DMS153 treated with DMSO at 0.1 percent for 48 hours (cell line): ENCODE measurements around the gene HSF4.

Experiments used
- DNase-seq: peaks from one replicate; lab custom pipeline; 2025; ENCODE audit not compliant: unreplicated experiment; lab: John Stamatoyannopoulos, UW

The HSF4 gene

DNA sequence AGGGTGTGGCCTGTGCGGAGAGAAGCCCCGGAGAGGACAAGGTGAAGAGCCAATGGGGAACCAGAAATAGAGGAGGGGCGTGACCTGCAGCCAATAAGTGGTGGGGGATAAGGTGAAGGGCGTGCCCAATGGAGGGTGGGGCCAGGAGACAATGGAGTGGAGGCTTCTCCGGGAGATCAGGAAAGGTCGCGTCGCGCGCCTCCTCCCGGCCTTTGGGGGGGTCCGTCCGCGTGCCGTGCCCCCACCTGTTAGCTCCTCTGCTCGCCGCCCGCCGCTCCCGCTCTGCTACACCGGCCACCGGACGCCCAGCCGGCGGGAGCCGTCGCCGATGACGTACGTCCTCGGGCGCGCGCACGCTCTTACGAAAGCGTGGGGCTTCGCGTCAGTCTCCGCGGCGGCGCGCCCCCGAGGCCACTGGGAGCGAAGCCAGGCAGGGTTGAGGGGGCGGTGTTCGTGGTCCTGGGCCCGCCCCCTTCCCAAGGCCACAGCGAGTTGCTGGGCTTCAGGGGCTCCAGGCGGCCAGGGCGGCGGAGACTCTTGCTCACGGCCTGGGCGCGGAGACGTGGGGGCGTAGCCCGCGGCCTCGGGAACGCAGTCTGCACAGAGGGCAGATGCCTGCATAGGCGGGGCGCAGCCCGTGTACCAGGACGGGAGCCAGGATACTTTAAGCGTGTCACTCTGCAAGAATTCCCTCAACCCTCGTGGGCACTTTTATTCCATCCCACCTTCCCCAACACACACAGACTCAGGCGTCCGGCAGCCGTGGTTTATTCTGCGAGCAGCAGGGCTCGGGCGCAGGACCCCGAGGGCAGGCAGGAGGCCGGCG, 19.3 kb downstream of the HSF4 start, which contains the start of gene MATCAP1:
MATCAP1 (minus strand) TSS at position 337 of the 826 bp plus-strand sequence. CDS start 3,353 bp downstream, outside the sequence.
- DNase-seq: peak; percentile 96

GRCh38 chr16:67184453-67184994, 20.0 kb downstream of the HSF4 start:
- DNase-seq: peak; percentile 44

- DNase-seq: peak; percentile 65
These were observed 20.6 kb downstream of the HSF4 start for GRCh38 chr16:67184995-67185650.

DNA sequence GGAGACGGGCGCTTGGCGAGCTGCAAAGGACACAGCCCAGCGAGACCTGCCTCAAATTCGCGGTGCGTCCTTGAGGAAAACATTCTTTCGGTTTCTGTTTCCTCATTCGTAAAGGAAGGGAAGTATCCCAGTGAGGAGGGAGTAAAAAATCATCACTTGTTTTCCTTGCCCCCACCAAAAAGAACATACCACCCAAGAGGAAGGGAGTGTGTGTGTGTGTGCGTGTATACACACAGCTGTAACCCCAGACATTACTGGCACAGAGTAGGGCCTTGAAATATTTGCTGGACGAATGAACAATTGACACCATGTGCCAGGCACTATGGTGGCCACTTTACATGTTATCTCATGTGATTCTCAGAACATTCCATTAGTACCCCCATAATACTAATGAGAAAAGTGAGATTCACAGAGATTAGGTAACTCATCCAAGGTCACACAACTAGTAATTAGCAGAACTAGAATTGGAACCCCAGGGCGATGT, 21.1 kb downstream of the HSF4 start:
- DNase-seq: no peak

DNA sequence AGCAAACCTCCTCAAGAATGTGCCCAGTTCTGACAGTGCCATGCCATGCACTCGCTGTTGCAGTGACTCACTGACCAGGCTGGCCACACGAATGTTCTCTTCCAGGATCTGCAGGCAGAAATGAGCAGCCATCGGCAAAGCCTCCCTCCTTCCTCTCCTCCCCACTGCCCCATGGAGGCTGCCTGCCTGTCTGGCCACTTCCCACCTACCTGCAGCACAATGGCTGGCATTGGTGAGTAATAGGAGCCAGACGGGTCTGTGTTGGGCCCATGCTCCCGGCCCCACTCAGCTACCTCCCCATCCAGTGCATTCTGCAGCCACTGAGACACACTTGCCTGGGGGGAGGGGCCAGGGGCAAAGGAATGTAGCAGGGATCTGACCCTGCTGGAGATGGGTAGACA, 22.0 kb downstream of the HSF4 start:
- no peak for DNase-seq

- DNase-seq: no peak
These were observed 22.8 kb downstream of the HSF4 start for GRCh38 chr16:67187175-67187890.

DNA sequence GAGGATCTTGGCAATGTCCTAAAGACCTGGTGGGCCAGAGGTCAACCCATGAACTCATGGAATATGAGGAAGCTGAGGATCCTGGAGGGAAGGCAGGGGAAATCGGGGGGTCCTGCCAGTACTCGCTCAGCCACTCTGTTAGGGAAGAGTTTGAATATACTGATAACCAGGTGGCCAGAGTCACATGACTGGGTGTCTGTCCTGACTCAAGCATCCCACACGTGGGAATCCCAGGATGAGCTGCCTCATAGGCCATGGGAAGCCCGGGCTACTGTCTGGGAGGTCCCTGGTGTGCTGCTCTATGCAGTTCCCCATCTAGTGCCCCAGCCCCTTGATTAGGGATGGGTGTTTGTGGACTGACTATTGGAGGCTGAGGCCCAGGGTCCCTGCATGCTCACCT, 23.8 kb downstream of the HSF4 start:
- no peak for DNase-seq

DNA sequence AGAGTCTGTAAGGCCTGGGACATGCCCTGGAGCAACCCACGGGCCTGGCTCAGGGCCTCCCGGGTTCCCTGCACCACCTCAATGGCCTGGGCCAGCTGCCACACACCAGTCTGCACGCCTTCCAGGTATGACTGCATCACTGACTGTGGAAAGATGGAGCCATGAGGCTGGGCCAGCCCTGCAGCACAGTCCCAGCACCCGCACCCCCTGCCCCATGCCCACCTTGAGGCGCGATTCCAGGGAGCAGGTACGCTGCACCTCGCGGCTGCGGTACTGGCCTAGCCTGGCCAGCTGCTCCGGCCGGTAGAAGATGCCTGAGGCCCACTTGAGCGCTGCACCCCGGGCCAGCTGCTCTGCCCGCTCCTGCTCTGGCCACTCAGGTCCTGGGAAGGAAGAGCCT, 24.3 kb downstream of the HSF4 start:
- DNase-seq: no peak

DNA sequence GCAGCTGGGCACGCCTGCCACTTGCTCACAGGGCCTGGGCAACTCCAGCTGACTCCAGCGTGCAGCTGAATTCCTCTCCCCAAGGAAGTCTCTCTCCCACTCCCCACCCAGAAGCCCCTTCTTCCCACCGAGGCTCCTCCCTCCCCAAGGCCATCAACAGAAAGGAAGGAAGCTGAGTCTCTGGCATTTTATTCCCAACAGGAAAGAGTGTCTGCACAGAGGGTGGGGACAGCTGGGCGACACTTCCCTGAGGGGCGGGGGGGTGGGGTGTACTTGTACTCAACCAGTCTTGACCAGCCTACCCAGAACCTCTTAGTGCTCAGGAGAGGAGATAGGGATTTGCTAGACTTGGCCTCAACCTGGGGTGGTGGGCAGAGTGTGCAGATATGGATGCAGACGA, 25.5 kb downstream of the HSF4 start, which contains the start of gene EXOC3L1:
EXOC3L1 (minus strand) TSS at position 96 of the 400 bp plus-strand sequence. CDS start 460 bp downstream, outside the sequence.
- DNase-seq: no peak

DNA sequence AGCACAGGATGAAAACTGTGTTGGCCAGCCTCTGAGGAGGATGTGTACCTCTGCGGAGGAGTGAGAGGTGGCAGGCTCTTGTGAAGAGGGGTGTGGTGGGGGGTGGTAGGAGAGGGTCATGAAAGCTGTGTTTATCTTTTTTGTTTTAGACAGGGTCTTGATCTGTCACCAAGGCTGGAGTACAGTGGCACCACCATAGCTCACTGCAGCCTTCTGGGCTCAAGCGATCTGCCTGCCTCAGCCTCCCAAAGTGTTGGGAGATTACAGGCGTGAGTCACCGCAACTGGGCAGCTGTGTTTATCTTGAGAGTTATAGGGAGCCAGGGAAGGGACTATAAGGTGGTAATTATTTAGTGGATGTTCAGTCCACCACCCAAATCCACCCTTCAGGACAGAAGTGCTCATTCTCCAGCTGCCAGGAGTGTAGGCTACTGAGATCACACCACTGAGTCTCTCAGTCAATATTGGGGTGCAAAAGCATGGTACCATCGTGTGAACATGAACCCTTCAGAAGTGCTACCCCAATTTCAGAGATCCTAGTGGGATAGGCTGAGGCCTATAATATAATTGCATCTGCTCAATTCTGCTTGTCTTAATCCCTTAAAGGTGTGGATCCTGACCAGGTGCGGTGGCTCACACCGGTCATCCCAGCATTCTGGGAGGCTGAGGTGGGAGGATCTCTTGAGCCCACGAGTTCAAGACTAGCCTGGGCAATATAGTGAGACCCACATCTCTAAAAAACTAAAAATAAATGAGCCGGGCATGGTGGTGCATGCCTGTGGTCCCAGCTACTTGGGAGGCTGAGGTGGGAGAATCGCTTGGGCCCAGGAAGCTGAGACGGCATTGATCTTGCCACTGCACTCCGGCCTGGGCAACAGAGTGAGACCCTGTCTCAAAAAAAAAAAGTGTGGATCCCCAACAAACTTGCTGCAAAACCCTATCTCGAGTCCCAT, 26.2 kb downstream of the HSF4 start:
- DNase-seq: no peak

- DNase-seq: no peak
These were observed 27.0 kb downstream of the HSF4 start for GRCh38 chr16:67191411-67191994.

DNA sequence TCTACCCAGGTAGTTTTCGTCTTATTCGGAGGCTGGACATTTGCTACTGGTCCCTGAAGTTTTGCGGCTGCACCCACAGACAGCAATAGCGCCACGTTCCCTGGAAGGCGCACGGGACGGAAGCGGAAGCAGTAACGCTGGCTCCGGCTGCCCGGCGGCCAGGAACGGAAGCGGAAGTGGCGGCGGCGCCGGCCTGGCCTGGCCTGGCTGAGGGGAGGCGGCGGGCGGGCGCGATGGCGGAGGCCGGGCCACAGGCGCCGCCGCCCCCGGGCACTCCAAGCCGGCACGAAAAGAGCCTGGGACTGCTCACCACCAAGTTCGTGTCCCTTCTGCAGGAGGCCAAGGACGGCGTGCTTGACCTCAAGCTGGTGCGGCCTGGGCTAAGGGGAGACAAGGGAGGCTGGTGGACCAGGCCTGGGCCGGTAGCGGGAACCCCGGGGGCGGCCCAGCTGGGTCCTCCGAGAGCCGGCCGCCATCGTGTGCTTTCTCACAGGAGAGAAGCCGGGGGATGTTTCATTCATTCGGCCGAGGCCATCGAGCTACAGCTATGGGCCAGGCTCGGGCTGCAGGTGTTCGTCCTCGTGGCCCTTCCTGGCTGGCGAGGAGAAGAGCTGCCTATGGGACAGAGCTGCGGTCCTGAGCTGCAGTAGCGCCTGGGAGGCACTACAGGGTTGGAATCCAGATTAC, 27.6 kb downstream of the HSF4 start, which contains the start of gene E2F4:
E2F4 (plus strand) TSS at position 161 of the 687 bp plus-strand sequence; CDS start at position 234, 73 bp downstream.
- peak; percentile 85 for DNase-seq

DNA sequence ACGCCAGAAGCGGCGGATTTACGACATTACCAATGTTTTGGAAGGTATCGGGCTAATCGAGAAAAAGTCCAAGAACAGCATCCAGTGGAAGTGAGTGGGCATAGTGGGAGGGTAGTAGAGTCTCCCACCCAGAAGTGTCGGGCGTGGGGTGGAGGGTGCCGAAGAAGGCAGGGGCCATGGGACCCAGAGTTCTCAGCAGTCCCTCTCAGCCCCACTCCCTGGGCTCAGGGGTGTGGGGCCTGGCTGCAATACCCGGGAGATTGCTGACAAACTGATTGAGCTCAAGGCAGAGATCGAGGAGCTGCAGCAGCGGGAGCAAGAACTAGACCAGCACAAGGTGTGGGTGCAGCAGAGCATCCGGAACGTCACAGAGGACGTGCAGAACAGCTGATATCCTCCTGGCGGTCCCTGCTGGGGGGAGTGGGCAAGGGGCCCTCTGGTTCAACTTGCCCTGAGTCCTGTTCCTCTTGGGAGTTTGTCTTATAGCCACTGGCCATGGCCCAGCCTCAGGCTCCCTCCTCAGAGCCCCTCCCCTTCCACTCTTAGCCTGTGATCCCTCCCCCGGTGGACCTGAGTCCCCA, 28.3 kb downstream of the HSF4 start:
- no peak for DNase-seq

DNA sequence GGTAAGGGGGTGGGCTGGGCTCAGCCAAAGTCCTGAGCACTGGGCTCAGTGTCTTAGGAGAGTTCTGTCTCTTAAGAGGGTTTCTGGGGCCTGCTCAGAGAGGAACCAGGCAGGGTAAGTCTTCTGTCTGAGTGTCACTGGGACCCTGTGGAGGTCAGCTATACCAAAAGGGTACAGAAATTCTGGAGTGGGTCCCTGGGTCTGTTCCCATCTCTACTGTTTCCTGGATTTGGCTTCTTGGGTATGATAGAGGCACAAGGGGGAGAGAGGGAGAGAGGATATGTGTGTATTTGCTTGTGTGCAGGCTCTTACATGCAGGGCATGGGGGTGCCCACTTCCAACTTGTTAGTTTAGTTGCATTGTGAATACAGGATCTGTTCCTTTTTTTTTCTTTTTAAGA, 29.0 kb downstream of the HSF4 start:
- no peak for DNase-seq

DNA sequence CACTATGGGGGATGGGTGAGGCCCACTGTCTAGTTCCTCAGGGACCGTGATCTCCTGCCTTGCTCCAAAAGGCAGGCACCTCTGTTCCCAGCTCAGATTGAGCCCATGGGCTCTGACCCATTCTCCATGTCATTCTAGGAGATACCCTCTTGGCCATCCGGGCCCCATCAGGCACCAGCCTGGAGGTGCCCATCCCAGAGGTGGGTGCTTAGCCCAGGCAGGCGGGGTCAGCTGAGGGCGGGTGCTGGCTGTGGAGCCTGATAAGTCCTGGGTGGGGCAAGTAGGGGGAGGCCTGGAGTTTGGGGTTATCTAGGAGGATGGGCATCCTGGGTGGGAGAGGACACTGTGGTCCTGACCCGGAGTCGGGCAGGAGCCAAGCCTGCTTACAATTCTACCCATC, 29.7 kb downstream of the HSF4 start:
- no peak for DNase-seq

- no peak for DNase-seq
These were observed 31.1 kb downstream of the HSF4 start for GRCh38 chr16:67195676-67196075.

- DNase-seq: no peak
These were observed 32.3 kb downstream of the HSF4 start for GRCh38 chr16:67196881-67197280.

- DNase-seq: no peak
These were observed 33.2 kb downstream of the HSF4 start for GRCh38 chr16:67197704-67198103.
